ENCODE data around the gene SMIM14. TPM values are rescaled to one million over a fixed set of nuclear protein-coding genes. Genes with fewer than 3 reads are reported as not detected.
"Not testable (repeated sequence)": the region's sequence is repeated elsewhere in the genome, so short reads cannot be mapped to it uniquely, and the experiment has no call there.

Gene SMIM14
- total RNA-seq, 4 donors from 2014 or later: 25.6 to 49.2 (median 36.4) TPM

DNA sequence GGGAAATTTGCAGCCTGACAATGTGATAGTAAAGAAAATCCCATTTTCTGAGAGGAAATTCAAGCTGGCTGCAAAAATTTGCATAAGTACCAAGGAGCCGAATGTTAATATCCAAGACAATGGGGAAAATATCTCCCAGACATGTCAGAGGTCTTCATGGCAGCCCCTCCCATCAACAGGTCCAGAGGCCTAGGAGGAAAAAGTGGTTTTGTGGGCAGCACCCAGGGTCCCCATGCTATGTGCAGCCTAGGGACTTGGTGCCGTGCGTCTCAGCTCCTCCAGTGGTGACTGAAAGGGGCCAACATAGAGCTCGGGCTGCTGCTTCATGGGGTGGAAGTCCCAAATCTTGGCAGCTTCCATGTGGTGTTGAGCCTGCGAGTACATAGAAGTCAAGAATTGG lies 105.1 kb downstream of the SMIM14 start:
- intact Hi-C loops (cut with DNase I; ENCODE audit: low total_unique reads): no loop called here
- WGBS, 2 donors: 96% methylated on average over 5 of the region's 5 CpGs
- no peak overlapping the region for H3K4me3 ChIP-seq (ENCODE audit: low read depth, poor library complexity, severe bottlenecking)
- TF ChIP-seq POLR2A (IDR thresholded peaks at IDR 0.05): no peak
- TF ChIP-seq CTCF (IDR thresholded peaks at IDR 0.05): no peak
- no peak for DNase-seq (ENCODE audit: low spot score in 2 of 2)

GRCh38 chr4:39532237-39532636 lies 106.4 kb downstream of the SMIM14 start:
- DNase-seq (ENCODE audit: low spot score in 2 of 2); intact Hi-C loops (cut with DNase I; ENCODE audit: low total_unique reads); H3K4me3 ChIP-seq (ENCODE audit: low read depth, poor library complexity, severe bottlenecking): not testable (repeated sequence)
- WGBS, 2 donors: 83 to 95% methylated on average over 3 of the region's 3 CpGs

DNA sequence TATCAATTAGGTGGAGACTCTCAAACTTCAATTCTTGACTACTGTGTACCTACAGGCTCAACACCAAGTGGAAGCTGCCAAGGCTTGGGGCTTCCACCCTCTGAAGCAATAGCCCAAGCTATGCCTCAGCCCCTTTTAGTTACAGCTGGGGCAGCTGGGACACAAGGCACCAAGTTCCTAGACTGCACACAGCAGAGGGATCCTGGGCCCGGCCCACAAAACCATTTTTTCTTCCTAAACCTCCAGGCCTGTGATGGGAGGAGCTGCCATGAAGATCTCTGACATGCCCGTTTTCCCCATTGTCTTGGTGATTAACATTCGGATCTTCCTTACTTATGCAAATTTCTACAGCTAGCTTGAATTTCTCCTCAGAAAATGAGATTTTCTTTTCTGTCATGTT lies 108.0 kb downstream of the SMIM14 start:
- H3K4me3 ChIP-seq (ENCODE audit: low read depth, poor library complexity, severe bottlenecking): no peak overlapping the region
- intact Hi-C loops (cut with DNase I; ENCODE audit: low total_unique reads): no loop called here
- TF ChIP-seq POLR2A (IDR thresholded peaks at IDR 0.05) (no peak), CTCF (IDR thresholded peaks at IDR 0.05) (no peak)
- no peak for DNase-seq (ENCODE audit: low spot score in 2 of 2)
- WGBS, 2 donors: 83 to 95% methylated on average over 3 of the region's 3 CpGs

DNA sequence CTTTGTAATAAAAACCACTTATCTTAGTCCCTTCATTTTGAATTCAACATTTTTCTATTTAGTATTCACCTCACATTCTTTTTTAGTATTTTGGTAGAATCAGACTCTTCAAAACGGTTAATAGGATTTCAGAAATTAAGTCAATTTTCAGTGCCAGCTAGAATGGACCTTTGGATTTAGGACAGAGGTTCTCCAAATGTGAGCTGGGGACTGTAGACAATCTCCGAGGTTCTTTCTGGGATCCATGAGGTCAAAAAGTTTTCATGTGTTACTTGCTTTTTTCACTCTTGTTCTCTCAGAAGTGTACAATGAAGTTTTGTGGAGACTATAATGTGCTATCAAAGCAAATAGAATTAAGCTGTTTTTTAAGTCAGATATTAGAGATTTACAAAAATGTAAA lies 109.1 kb downstream of the SMIM14 start:
- no peak for DNase-seq (ENCODE audit: low spot score in 2 of 2)
- intact Hi-C loops (cut with DNase I; ENCODE audit: low total_unique reads): loop anchor here (10.0 kb wide), 1 partner anchor 105 kb away; the partner anchor contains the start of gene SMIM14
- no peak for TF ChIP-seq POLR2A (IDR thresholded peaks at IDR 0.05)
- no peak for TF ChIP-seq CTCF (IDR thresholded peaks at IDR 0.05)
- no peak overlapping the region for H3K4me3 ChIP-seq (ENCODE audit: low read depth, poor library complexity, severe bottlenecking)
- WGBS, 2 donors: 87 to 88% methylated on average over 2 of the region's 2 CpGs

GRCh38 chr4:39528061-39528465 lies 110.6 kb downstream of the SMIM14 start:
- intact Hi-C loops (cut with DNase I; ENCODE audit: low total_unique reads): loop anchor here (10.0 kb wide), 1 partner anchor 107 kb away; the partner anchor contains the start of gene SMIM14
- 1 to 2% methylated on average over 15 to 21 of the region's 21 CpGs for WGBS, 2 donors

More at GRCh38 chr4:39528061-39528465, 110.6 kb downstream of the SMIM14 start:
- H3K4me3 ChIP-seq (ENCODE audit: low read depth, poor library complexity, severe bottlenecking): peak overlapping the region; percentile 71
- no peak for TF ChIP-seq POLR2A (IDR thresholded peaks at IDR 0.05)
- TF ChIP-seq CTCF (IDR thresholded peaks at IDR 0.05): no peak
- DNase-seq (ENCODE audit: low spot score in 2 of 2): peak; percentile 75 to 96

Measured in lower leg skin (tissue), 4 donors.